Osteocyte (in vitro differentiated cells): ENCODE data around the gene ASXL1. TPM values are rescaled to one million over a fixed set of nuclear protein-coding genes. Genes with fewer than 3 reads are reported as not detected.
"Not testable (repeated sequence)": the region's sequence is repeated elsewhere in the genome, so short reads cannot be mapped to it uniquely, and the experiment has no call there.

Experiments used
- DNase-seq: peaks from one replicate; pipeline ENCODE4 v3.0.0; 2021; ENCODE audit warnings: mixed read lengths; ENCODE audit not compliant: unreplicated experiment; ENCODE audit errors: extremely low spot score
- H3K27ac Mint-ChIP-seq: one replicate; pipeline ENCODE4 v1.8.0; 2021; ENCODE audit warnings: mild to moderate bottlenecking, mixed read lengths; ENCODE audit not compliant: unreplicated experiment
- H3K27me3 Mint-ChIP-seq: one replicate; pipeline ENCODE4 v1.8.0; 2021; ENCODE audit warnings: mixed read lengths; ENCODE audit not compliant: unreplicated experiment
- H3K36me3 Mint-ChIP-seq: one replicate; pipeline ENCODE4 v1.8.0; 2021; ENCODE audit warnings: mixed read lengths; ENCODE audit not compliant: unreplicated experiment
- H3K4me1 Mint-ChIP-seq: one replicate; pipeline ENCODE4 v1.8.0; 2021; ENCODE audit warnings: mixed read lengths; ENCODE audit not compliant: unreplicated experiment
- H3K4me3 Mint-ChIP-seq: one replicate; pipeline ENCODE4 v1.8.0; 2021; ENCODE audit warnings: mild to moderate bottlenecking, moderate library complexity, mixed read lengths; ENCODE audit not compliant: unreplicated experiment
- H3K9me3 Mint-ChIP-seq: one replicate; pipeline ENCODE4 v1.8.0; 2021; ENCODE audit warnings: mixed read lengths; ENCODE audit not compliant: unreplicated experiment
- total RNA-seq: library from RNA; stranded (reverse); gene quantifications from 2 replicates; pipeline ENCODE4 v1.2.1, GENCODE V29; 2021
- TF ChIP-seq, protein P1 (sequence below): fragments of 200-600 bp; sonication (generic); IDR thresholded peaks from 2 replicates; pipeline ENCODE4 v1.5.0; 2021; ENCODE audit warnings: antibody characterized with exemption, mild to moderate bottlenecking, moderate library complexity

Gene ASXL1
- total RNA-seq, 1 donor from 2014 or later = 76.8 TPM

DNA sequence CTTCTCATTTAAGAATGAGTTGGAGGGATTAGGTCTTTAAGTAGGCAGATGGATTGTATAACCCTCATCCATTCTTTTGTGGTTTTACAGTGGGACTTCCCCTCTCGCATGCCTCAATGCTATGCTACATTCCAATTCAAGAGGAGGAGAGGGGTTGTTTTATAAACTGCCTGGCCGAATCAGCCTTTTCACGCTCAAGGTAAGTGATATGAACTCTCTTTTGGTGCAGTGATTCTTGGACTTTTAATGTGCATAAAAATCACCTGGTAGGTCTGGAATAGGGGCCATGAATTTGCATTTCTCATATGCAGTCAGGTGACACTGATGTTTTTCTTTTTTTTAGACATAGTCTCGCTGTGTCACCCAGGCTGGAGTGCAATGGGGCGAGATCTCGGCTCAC lies 10.8 kb downstream of the ASXL1 start:
- TF ChIP-seq, protein P1, sequence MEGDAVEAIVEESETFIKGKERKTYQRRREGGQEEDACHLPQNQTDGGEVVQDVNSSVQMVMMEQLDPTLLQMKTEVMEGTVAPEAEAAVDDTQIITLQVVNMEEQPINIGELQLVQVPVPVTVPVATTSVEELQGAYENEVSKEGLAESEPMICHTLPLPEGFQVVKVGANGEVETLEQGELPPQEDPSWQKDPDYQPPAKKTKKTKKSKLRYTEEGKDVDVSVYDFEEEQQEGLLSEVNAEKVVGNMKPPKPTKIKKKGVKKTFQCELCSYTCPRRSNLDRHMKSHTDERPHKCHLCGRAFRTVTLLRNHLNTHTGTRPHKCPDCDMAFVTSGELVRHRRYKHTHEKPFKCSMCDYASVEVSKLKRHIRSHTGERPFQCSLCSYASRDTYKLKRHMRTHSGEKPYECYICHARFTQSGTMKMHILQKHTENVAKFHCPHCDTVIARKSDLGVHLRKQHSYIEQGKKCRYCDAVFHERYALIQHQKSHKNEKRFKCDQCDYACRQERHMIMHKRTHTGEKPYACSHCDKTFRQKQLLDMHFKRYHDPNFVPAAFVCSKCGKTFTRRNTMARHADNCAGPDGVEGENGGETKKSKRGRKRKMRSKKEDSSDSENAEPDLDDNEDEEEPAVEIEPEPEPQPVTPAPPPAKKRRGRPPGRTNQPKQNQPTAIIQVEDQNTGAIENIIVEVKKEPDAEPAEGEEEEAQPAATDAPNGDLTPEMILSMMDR = no peak
- H3K4me1 Mint-ChIP-seq = peaks cover 30% of the 10 kb centered on the region
- H3K4me3 Mint-ChIP-seq = no peak overlapping the region
- H3K9me3 Mint-ChIP-seq = no peaks in the 10 kb centered on the region
- H3K27me3 Mint-ChIP-seq = no peaks in the 10 kb centered on the region
- DNase-seq = peak; percentile 13
- H3K36me3 Mint-ChIP-seq = peaks cover 5% of the 10 kb centered on the region
- H3K27ac Mint-ChIP-seq = peak overlapping the region; percentile 34

DNA sequence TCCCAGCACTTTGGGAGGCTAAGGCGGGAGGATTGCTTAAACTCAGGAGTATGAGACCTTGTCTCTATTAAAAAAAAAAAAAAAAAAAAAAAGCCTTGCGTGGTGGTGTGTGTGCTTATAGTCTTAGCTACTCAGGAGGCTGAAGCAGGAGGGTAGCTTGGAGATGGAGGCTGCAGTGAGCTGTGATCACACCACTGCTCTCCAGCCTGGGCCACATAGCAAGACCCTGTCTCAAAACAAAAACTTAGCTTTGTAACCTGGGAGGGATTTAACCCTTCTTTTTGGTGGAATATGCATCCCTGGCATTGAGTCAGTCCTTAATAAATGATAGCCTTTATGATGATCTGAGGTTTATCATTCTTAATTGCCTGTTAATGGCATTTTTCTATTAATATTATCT lies 12.8 kb downstream of the ASXL1 start:
- no peak overlapping the region for H3K4me3 Mint-ChIP-seq
- H3K27ac Mint-ChIP-seq = no peak overlapping the region
- TF ChIP-seq, protein P1 = no peak
- no peaks in the 10 kb centered on the region for H3K27me3 Mint-ChIP-seq
- peaks cover 23% of the 10 kb centered on the region for H3K4me1 Mint-ChIP-seq
- no peaks in the 10 kb centered on the region for H3K9me3 Mint-ChIP-seq
- peaks cover 10% of the 10 kb centered on the region for H3K36me3 Mint-ChIP-seq
- DNase-seq = peak; percentile 21

DNA sequence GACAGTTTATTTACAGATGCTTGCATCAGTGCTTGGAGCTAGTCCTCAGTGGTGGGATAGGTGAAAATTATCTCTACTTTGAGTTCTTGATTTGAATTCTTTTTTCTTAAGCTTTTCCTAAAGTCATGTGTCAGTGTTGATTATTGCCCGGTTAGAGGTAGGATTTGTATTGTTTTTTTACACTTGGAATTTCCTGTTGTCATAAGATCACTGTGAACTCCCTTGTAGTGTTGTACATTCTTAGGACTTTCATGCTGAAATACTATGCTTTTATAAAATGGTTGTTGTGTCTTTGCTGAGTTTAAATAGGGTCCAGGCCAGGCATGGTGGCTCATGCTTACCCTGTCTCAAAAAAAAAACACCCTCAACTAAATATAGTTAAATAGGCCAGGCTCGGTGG lies 20.3 kb downstream of the ASXL1 start:
- Mint-ChIP-seq H3K4me3 (no peak overlapping the region), H3K36me3 (peaks cover 11% of the 10 kb centered on the region), H3K27me3 (no peaks in the 10 kb centered on the region), H3K9me3 (no peaks in the 10 kb centered on the region), H3K27ac (peak overlapping the region; percentile 74), H3K4me1 (peaks cover 12% of the 10 kb centered on the region)
- DNase-seq = no peak
- TF ChIP-seq, protein P1 = no peak

DNA sequence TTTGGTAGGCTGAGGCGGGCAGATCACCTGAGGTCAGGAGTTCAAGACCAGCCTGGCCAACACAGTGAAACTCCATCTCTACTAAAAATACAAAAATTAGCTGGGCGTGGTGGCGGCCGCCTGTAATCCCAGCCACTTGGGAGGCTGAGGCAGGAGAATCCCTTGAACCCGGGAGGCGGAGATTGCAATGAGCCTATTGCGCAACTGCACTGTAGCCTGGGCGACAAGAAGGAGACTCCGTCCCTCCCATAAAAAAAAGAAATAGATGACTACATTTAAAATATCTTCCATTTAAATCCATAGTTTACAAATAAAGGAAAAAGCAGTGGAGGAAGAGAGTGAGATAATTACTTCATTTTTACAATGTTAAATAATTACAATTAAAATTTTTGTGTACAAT lies 21.9 kb downstream of the ASXL1 start:
- peaks cover 12% of the 10 kb centered on the region for H3K36me3 Mint-ChIP-seq

DNA sequence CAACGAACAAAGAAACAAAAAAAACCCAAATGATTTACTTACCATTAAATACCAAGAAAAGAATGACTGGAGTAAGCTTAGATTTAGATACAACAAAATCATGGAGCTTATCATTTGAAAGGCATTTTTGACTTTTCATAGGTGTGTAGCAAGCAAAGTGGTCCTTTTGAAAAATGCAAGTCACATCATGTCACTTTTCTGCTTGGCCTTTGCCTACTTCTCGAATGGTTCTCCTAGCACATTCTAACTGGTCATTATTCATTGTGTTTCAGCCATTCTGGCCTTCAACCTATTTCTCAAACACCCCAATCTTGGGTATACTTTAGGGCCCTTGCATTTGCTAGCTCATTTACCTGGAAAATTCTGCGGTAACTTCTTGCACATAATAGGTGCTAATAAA lies 22.6 kb downstream of the ASXL1 start:
- H3K9me3 Mint-ChIP-seq = no peaks in the 10 kb centered on the region

More for the DNA sequence above, 21.9 kb downstream of the ASXL1 start:
- not testable (repeated sequence) for H3K27me3 Mint-ChIP-seq, DNase-seq, H3K9me3 Mint-ChIP-seq, H3K4me3 Mint-ChIP-seq, H3K27ac Mint-ChIP-seq
- peaks cover 19% of the 10 kb centered on the region for H3K4me1 Mint-ChIP-seq

More for the DNA sequence above, 22.6 kb downstream of the ASXL1 start:
- Mint-ChIP-seq H3K27me3 (no peaks in the 10 kb centered on the region), H3K4me1 (peaks cover 26% of the 10 kb centered on the region), H3K4me3 (no peak overlapping the region), H3K27ac (peak overlapping the region; percentile 18), H3K36me3 (peaks cover 12% of the 10 kb centered on the region)
- no peak for DNase-seq
- TF ChIP-seq, protein P1 = no peak
